GM06990 (cell line): ENCODE data around the gene RNF114.

Experiments used
- DNase-seq: peaks from one replicate; pipeline ENCODE4 v3.0.0-alpha.2; 2011; ENCODE audit not compliant: insufficient read length; ENCODE audit errors: extremely low read depth
- H3K27me3 ChIP-seq: replicated peaks from 2 replicates; pipeline ENCODE4 v1.6.0; 2011; ENCODE audit warnings: low read length; ENCODE audit not compliant: control insufficient read depth, insufficient read depth
- H3K36me3 ChIP-seq: 2 replicates; pipeline ENCODE4 v1.5.1; 2011; ENCODE audit warnings: low read length; ENCODE audit not compliant: control insufficient read depth, insufficient read depth
- H3K4me3 ChIP-seq: replicated peaks from 2 replicates; pipeline ENCODE4 v1.5.1; 2011; ENCODE audit warnings: low read depth, mild to moderate bottlenecking, control low read depth, low read length
- CTCF ChIP-seq: IDR thresholded peaks from 2 replicates; pipeline ENCODE4 v1.5.1; 2011; ENCODE audit warnings: low read length, control low read depth, mild to moderate bottlenecking, inconsistent platforms; ENCODE audit not compliant: insufficient read depth, poor library complexity, severe bottlenecking

Gene RNF114

DNA sequence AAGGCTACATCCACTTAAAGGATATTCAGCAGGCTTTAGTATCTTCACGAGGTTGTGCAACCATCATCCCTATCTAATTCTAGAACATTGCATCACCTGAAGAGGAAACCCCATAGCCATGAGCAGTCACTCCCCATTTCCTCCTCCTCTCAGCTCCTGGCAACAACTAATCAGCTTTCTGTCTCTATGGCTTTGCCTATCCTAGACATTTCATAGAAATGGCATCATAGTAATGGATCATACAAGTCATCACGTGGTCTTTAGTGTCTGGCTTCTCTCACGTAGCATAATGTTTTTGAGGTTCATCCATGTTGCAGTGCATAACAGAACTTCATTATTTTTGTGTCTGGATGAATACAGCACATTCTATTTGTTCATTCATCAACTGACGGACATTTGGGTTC lies 67.1 kb downstream of the RNF114 start:
- no peak for DNase-seq
- Histone ChIP-seq H3K36me3 (no peaks in the 10 kb centered on the region), H3K4me3 (no peak overlapping the region), H3K27me3 (no peaks in the 10 kb centered on the region)
- no peak for TF ChIP-seq CTCF
